Body of pancreas (tissue), 4 donors: Measurements from ENCODE around the gene HOXD4. TPM values are rescaled to one million over a fixed set of nuclear protein-coding genes. Genes with fewer than 3 reads are reported as not detected.

Source experiments
- microRNA counts, 2 donors: library from miRNA; unstranded; fragments of <30 nt; microRNA quantifications; one replicate each; lab custom pipeline; 2017
- microRNA-seq, 2 donors: library from miRNA; unstranded; fragments of <30 nt; microRNA quantifications; one replicate each; pipeline ENCODE4, GENCODE V29; 2016; ENCODE audit warnings: borderline number of aligned reads in 2 of 2, borderline replicate concordance in 2 of 2
- small RNA-seq: library from RNA; depleted of rRNA; stranded (forward); fragments of <200 nt; gene quantifications from one replicate; pipeline ENCODE3, GENCODE V24; 2016
- total RNA-seq, 2 donors: library from RNA; depleted of rRNA; stranded (reverse); fragments of >200 nt; gene quantifications; one replicate each; pipeline ENCODE4 v1.1.0, GENCODE V29; 2016

Gene HOXD4
- total RNA-seq, 2 donors from 2014 or later: 0.78 TPM; not detected in 1

MicroRNAs within 50 kb of the gene (microRNA counts, 767-probe panel; counts per million panel counts)
- microRNA hsa-miR-10b-5p (lab: Ali Mortazavi, UCI): 0 to 736 counts per million in 2 donors

Small RNA genes within 50 kb of the gene (microRNA-seq; reads per million reads assigned to microRNA genes)
- gene MIR10B: 1,507 to 2,877 reads per million in 2 donors

Small RNA genes within 50 kb of the gene (small RNA-seq; reads per million reads assigned to genes)
- 48,833 reads per million, percentile 100 among the genes with 10 or more reads in this experiment for gene MIR10B

Other genes with a start within 250 kb of the HOXD4 start
- 10 to 100 TPM in 1 of 2 donors, 1 to 10 TPM in 1; 6.6 to 10.6 TPM for gene LNPK, start 149.3 kb upstream of the HOXD4 start, total RNA-seq
- gene EVX2, start 67.6 kb upstream of the HOXD4 start, total RNA-seq: not detected
- gene HOXD13, start 58.8 kb upstream of the HOXD4 start, total RNA-seq: not detected
- gene HOXD12, start 51.8 kb upstream of the HOXD4 start, total RNA-seq: not detected
- not detected for gene HOXD11, start 44.3 kb upstream of the HOXD4 start, total RNA-seq
- gene HOXD10, start 34.8 kb upstream of the HOXD4 start, total RNA-seq: under 1 TPM in 1 of 2 donors, not detected in 1; 0.26 TPM
- gene HOXD9, start 28.8 kb upstream of the HOXD4 start, total RNA-seq: 1 to 10 TPM in 1 of 2 donors, under 1 TPM in 1; 0.33 to 1.6 TPM
- 1 to 10 TPM; 2.6 to 3.1 TPM for gene HOXD8, start 21.8 kb upstream of the HOXD4 start, total RNA-seq
- under 1 TPM in 1 of 2 donors, not detected in 1; 0.26 TPM for gene HOXD3, start 5.8 kb downstream of the HOXD4 start, total RNA-seq
- gene HOXD1, start 37.1 kb downstream of the HOXD4 start, total RNA-seq: under 1 TPM in 1 of 2 donors, not detected in 1; 0.26 TPM
- gene MTX2, start 117.9 kb downstream of the HOXD4 start, total RNA-seq: 10 to 100 TPM in 1 of 2 donors, 1 to 10 TPM in 1; 6.6 to 15.6 TPM